Hepatocyte (in vitro differentiated cells): Measurements from ENCODE around the gene COQ9. TPM values are rescaled to one million over a fixed set of nuclear protein-coding genes. Genes with fewer than 3 reads are reported as not detected.

ENCODE experiments used
- DNase-seq: peaks from one replicate; pipeline ENCODE4 v3.0.0-alpha.2; 2016; ENCODE audit warnings: low spot score
- H2AFZ ChIP-seq: fragments of 200-600 bp; sonication (generic); 2 replicates; pipeline ENCODE4 v1.6.0; 2016; ENCODE audit warnings: antibody characterized with exemption, mild to moderate bottlenecking
- H3K27ac ChIP-seq: fragments of 200-600 bp; sonication (generic); 2 replicates; pipeline ENCODE4 v1.5.1; 2016; ENCODE audit warnings: mild to moderate bottlenecking
- H3K27me3 ChIP-seq: fragments of 200-600 bp; sonication (generic); 2 replicates; pipeline ENCODE4 v1.6.1; 2016
- H3K36me3 ChIP-seq: fragments of 200-600 bp; sonication (generic); replicated peaks from 2 replicates; pipeline ENCODE4 v1.5.1; 2016; ENCODE audit warnings: low read depth; ENCODE audit not compliant: insufficient read depth
- H3K4me1 ChIP-seq: fragments of 200-600 bp; sonication (generic); 2 replicates; pipeline ENCODE4 v1.5.1; 2016; ENCODE audit warnings: mild to moderate bottlenecking, moderate library complexity; ENCODE audit not compliant: insufficient read depth
- H3K4me2 ChIP-seq: fragments of 200-600 bp; sonication (generic); 2 replicates; pipeline ENCODE4 v1.6.0; 2016
- H3K4me3 ChIP-seq: fragments of 200-600 bp; sonication (generic); 2 replicates; pipeline ENCODE4 v1.5.1; 2016; ENCODE audit warnings: mild to moderate bottlenecking
- H3K79me2 ChIP-seq: fragments of 200-600 bp; sonication (generic); 2 replicates; pipeline ENCODE4 v1.6.0; 2017; ENCODE audit warnings: mild to moderate bottlenecking
- H3K9me2 ChIP-seq: fragments of 200-600 bp; sonication (generic); replicated peaks from 2 replicates; pipeline ENCODE4 v1.6.0; 2017; ENCODE audit warnings: mild to moderate bottlenecking; ENCODE audit not compliant: insufficient read depth
- H3K9me3 ChIP-seq: fragments of 200-600 bp; sonication (generic); 2 replicates; pipeline ENCODE4 v1.5.1; 2016; ENCODE audit warnings: low read depth, mild to moderate bottlenecking
- H4K20me1 ChIP-seq: fragments of 200-600 bp; sonication (generic); 2 replicates; pipeline ENCODE4 v1.6.0; 2016; ENCODE audit warnings: mild to moderate bottlenecking; ENCODE audit not compliant: insufficient read depth, poor library complexity, severe bottlenecking
- CTCF ChIP-seq: fragments of 200-600 bp; sonication (generic); IDR thresholded peaks from 2 replicates; pipeline ENCODE4 v1.5.1; 2016; ENCODE audit warnings: antibody characterized with exemption, mild to moderate bottlenecking; ENCODE audit not compliant: poor library complexity
- EZH2 ChIP-seq: fragments of 200-600 bp; sonication (generic); IDR thresholded peaks from 2 replicates; pipeline ENCODE4 v1.6.1; 2016; ENCODE audit warnings: antibody characterized with exemption, mild to moderate bottlenecking, borderline replicate concordance
- EZH2phosphoT487 ChIP-seq: fragments of 200-600 bp; sonication (generic); IDR thresholded peaks from one replicate; pipeline ENCODE4 v1.6.1; 2018; ENCODE audit warnings: antibody characterized with exemption, mild to moderate bottlenecking, low read depth, moderate library complexity; ENCODE audit not compliant: unreplicated experiment, severe bottlenecking
- WGBS: methylation state at CpG from one replicate; pipeline ENCODE4 v1.1.6; 2016; ENCODE audit warnings: low lambda C conversion rate; ENCODE audit errors: missing lambda C conversion rate; 5-methylcytosine and 5-hydroxymethylcytosine counted together
- polyA plus RNA-seq: library from polyadenylated mRNA; unstranded; fragments of >200 nt; fragmentation: Nextera tagmentation; extraction: Ambion mirVana; gene quantifications from 2 replicates; pipeline ENCODE4 v1.2.1, GENCODE V29; 2016
- total RNA-seq: library from RNA; depleted of rRNA; stranded (reverse); fragments of >200 nt; gene quantifications from 2 replicates; pipeline ENCODE4 v1.2.3, GENCODE V29; 2014

Gene COQ9
- total and polyA plus RNA-seq, 2 experiments from 2014 or later, result 61.9 to 81.5 TPM

DNA sequence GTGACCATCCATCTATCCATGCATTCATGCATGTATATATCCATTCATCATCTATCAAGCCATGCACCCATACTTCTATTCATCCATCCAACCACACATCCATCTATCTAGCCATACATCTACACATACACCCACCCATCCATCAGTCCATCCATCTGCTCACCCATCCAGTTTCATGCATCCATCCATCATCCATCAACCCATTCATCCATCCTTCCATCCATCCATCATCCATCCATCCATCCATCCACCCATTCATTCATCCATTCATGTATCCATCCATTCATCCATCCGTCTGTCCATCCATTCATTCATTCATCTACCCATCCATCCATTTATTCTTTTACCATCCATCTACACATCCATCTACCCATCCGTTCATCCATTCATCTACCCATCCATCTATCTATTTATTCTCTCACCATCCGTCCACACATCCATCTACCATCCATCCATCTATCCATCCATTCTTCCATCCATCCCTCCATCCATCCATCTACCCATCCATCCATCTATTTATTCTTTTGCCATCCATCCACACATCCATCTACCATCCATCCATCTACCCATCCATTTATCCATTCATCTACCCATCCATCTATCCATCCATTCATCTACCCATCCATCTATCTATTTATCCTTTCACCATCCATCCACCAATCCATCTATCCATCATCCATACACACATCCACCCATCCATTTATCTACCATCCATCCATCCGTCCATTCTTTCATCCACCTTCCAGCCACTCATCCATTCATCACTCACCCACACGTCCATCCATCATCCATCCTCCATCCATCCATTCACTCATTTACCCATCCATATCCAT is 39.5 kb upstream of the COQ9 start:
- no peaks in the 10 kb centered on the region for H3K27me3 ChIP-seq
- H2AFZ ChIP-seq, result no peak overlapping the region
- WGBS, result 86% methylated on average over 5 of the region's 5 CpGs
- no peak overlapping the region for H3K4me3 ChIP-seq
- no peak for DNase-seq
- no peaks in the 10 kb centered on the region for H3K79me2 ChIP-seq
- no peak overlapping the region for H3K4me2 ChIP-seq
- no peaks in the 10 kb centered on the region for H4K20me1 ChIP-seq
- H3K27ac ChIP-seq, result no peak overlapping the region
- no peaks in the 10 kb centered on the region for H3K9me3 ChIP-seq
- H3K9me2 ChIP-seq, result no peaks in the 10 kb centered on the region
- TF ChIP-seq CTCF, result no peak
- no peak for TF ChIP-seq EZH2
- no peak for TF ChIP-seq EZH2phosphoT487
- no peaks in the 10 kb centered on the region for H3K4me1 ChIP-seq
- H3K36me3 ChIP-seq, result no peaks in the 10 kb centered on the region

GRCh38 chr16:57409065-57409464 is 38.2 kb upstream of the COQ9 start:
- no peaks in the 10 kb centered on the region for H3K9me2 ChIP-seq
- no peaks in the 10 kb centered on the region for H3K9me3 ChIP-seq
- no peak overlapping the region for H3K4me3 ChIP-seq
- no peak overlapping the region for H2AFZ ChIP-seq
- no peaks in the 10 kb centered on the region for H3K4me1 ChIP-seq
- no peaks in the 10 kb centered on the region for H4K20me1 ChIP-seq
- H3K79me2 ChIP-seq, result no peaks in the 10 kb centered on the region
- no peak overlapping the region for H3K4me2 ChIP-seq
- no peak for DNase-seq
- 86% methylated on average over 5 of the region's 5 CpGs for WGBS
- no peak for TF ChIP-seq EZH2
- TF ChIP-seq EZH2phosphoT487, result no peak
- no peak for TF ChIP-seq CTCF
- no peak overlapping the region for H3K27ac ChIP-seq
- H3K36me3 ChIP-seq, result no peaks in the 10 kb centered on the region
- H3K27me3 ChIP-seq, result no peaks in the 10 kb centered on the region

- TF ChIP-seq EZH2phosphoT487 (no peak), CTCF (no peak), EZH2 (no peak)
- no peak overlapping the region for H3K4me2 ChIP-seq
- H3K27me3 ChIP-seq, result no peaks in the 10 kb centered on the region
- H3K27ac ChIP-seq, result no peak overlapping the region
- no peaks in the 10 kb centered on the region for H3K79me2 ChIP-seq
- no peaks in the 10 kb centered on the region for H3K36me3 ChIP-seq
- H3K9me2 ChIP-seq, result no peaks in the 10 kb centered on the region
- H3K4me1 ChIP-seq, result no peaks in the 10 kb centered on the region
- H3K9me3 ChIP-seq, result no peaks in the 10 kb centered on the region
- H3K4me3 ChIP-seq, result no peak overlapping the region
- WGBS, result 71% methylated on average over 14 of the region's 14 CpGs
- no peak for DNase-seq
- no peaks in the 10 kb centered on the region for H4K20me1 ChIP-seq
- no peak overlapping the region for H2AFZ ChIP-seq
Observed at GRCh38 chr16:57409870-57410587, 37.2 kb upstream of the COQ9 start.
